CD14-positive monocyte (primary cell): Measurements from ENCODE around the gene ARHGEF40. TPM values are rescaled to one million over a fixed set of nuclear protein-coding genes. Genes with fewer than 3 reads are reported as not detected.
"Not testable (repeated sequence)": the region's sequence is repeated elsewhere in the genome, so short reads cannot be mapped to it uniquely, and the experiment has no call there.

ENCODE experiments used
- DNase-seq, 3 donors: peaks; one replicate each; pipeline ENCODE4 v3.0.0-alpha.2; 2011 to 2022
- H2AFZ ChIP-seq: 2 replicates; pipeline ENCODE4 v1.6.0; 2012; ENCODE audit warnings: mild to moderate bottlenecking, low read depth, low read length, inconsistent platforms; ENCODE audit not compliant: insufficient read depth, poor library complexity, severe bottlenecking
- H3K27ac ChIP-seq, 2 donors: 1 replicate in 1 of 2; 2 replicates in 1 of 2; pipeline ENCODE4 v1.5.1; 2012 to 2013; ENCODE audit warnings: low read length in 2 of 2, control low read depth in 1 of 2, inconsistent platforms in 1 of 2, low read depth in 1 of 2, mild to moderate bottlenecking in 1 of 2
- H3K27me3 ChIP-seq, 2 donors: one replicate each; pipeline versions ENCODE4 v1.6.0 to v1.6.1; 2011 to 2013; ENCODE audit warnings: low read length in 2 of 2; ENCODE audit not compliant: control insufficient read depth in 2 of 2, insufficient read depth in 2 of 2
- H3K36me3 ChIP-seq, 2 donors: replicated peaks in 1 of 2; 1 replicate in 1 of 2; 2 replicates in 1 of 2; pipeline versions ENCODE4 v1.5.1 to v1.6.1; 2012 to 2013; ENCODE audit warnings: low read length in 2 of 2, control low read depth in 1 of 2, inconsistent platforms in 1 of 2, mild to moderate bottlenecking in 1 of 2; ENCODE audit not compliant: insufficient read depth in 2 of 2, control insufficient read depth in 1 of 2
- H3K4me1 ChIP-seq, 2 donors: 1 replicate in 1 of 2; 2 replicates in 1 of 2; pipeline versions ENCODE4 v1.5.1 to v1.6.1; 2012 to 2013; ENCODE audit warnings: low read length in 2 of 2, control low read depth in 1 of 2, inconsistent platforms in 1 of 2, mild to moderate bottlenecking in 1 of 2, moderate library complexity in 1 of 2; ENCODE audit not compliant: insufficient read depth in 2 of 2, control insufficient read depth in 1 of 2
- H3K4me2 ChIP-seq: replicated peaks from 2 replicates; pipeline ENCODE3; 2012; ENCODE audit warnings: low read length, moderate library complexity, mild to moderate bottlenecking; ENCODE audit not compliant: poor library complexity, severe bottlenecking; ENCODE audit errors: extremely low read depth
- H3K4me3 ChIP-seq, 3 experiments: fragments of 200-600 bp in 1 of 3; sonication (generic) in 1 of 3; replicated peaks in 1 of 3; 1 replicate in 2 of 3; 2 replicates in 1 of 3; pipeline ENCODE4 v1.5.1; 2011 to 2013; ENCODE audit warnings: low read length in 3 of 3, mild to moderate bottlenecking in 3 of 3, control low read depth in 2 of 3, low read depth in 2 of 3, inconsistent platforms in 1 of 3, moderate library complexity in 1 of 3
- H3K79me2 ChIP-seq: 2 replicates; pipeline ENCODE4 v1.6.0; 2012; ENCODE audit warnings: mild to moderate bottlenecking, control low read depth, inconsistent platforms, low read length, moderate library complexity; ENCODE audit not compliant: insufficient read depth
- H3K9ac ChIP-seq: 2 replicates; pipeline ENCODE4 v1.6.0; 2017; ENCODE audit warnings: low read length, mild to moderate bottlenecking; ENCODE audit not compliant: insufficient read depth, poor library complexity, severe bottlenecking
- H3K9me3 ChIP-seq, 2 donors: replicated peaks in 1 of 2; 1 replicate in 1 of 2; 2 replicates in 1 of 2; pipeline versions ENCODE4 v1.5.1 to v1.6.1; 2012 to 2013; ENCODE audit warnings: low read length in 2 of 2, control low read depth in 1 of 2; ENCODE audit not compliant: control insufficient read depth in 1 of 2, insufficient read depth in 1 of 2
- H4K20me1 ChIP-seq: 2 replicates; pipeline ENCODE4 v1.6.0; 2012; ENCODE audit warnings: mild to moderate bottlenecking, low read length, control low read depth, moderate library complexity; ENCODE audit not compliant: insufficient read depth
- H3K27ac Mint-ChIP-seq, 7 donors: one replicate each; pipeline ENCODE4 v1.8.0; 2020; ENCODE audit warnings: mild to moderate bottlenecking in 7 of 7, mixed read lengths in 7 of 7, moderate library complexity in 6 of 7, inconsistent platforms in 2 of 7
- H3K27me3 Mint-ChIP-seq, 3 donors: one replicate each; pipeline ENCODE4 v1.8.0; 2021 to 2022; ENCODE audit warnings: low read depth in 3 of 3, mild to moderate bottlenecking in 3 of 3, mixed read lengths in 3 of 3, moderate library complexity in 3 of 3, inconsistent platforms in 1 of 3
- H3K36me3 Mint-ChIP-seq, 2 donors: one replicate each; pipeline ENCODE4 v1.8.0; 2020; ENCODE audit warnings: mixed read lengths in 2 of 2, inconsistent platforms in 1 of 2, mild to moderate bottlenecking in 1 of 2
- H3K4me1 Mint-ChIP-seq: one replicate; pipeline ENCODE4 v1.8.0; 2020; ENCODE audit warnings: mild to moderate bottlenecking, mixed read lengths
- H3K4me3 Mint-ChIP-seq, 2 donors: one replicate each; pipeline ENCODE4 v1.8.0; 2020; ENCODE audit warnings: mild to moderate bottlenecking in 2 of 2, mixed read lengths in 2 of 2, moderate library complexity in 1 of 2
- H3K9me3 Mint-ChIP-seq, 7 donors: one replicate each; pipeline ENCODE4 v1.8.0; 2020 to 2022; ENCODE audit warnings: mixed read lengths in 7 of 7, mild to moderate bottlenecking in 6 of 7, moderate library complexity in 6 of 7, inconsistent platforms in 2 of 7
- CTCF ChIP-seq: fragments of 200-600 bp; IDR thresholded peaks from one replicate; pipeline ENCODE4 v1.8.0; 2022; ENCODE audit warnings: antibody characterized with exemption, mild to moderate bottlenecking
- WGBS: methylation state at CpG from one replicate; pipeline ENCODE4 v1.1.5; 2013; ENCODE audit warnings: missing lambda C conversion rate; ENCODE audit not compliant: insufficient coverage; 5-methylcytosine and 5-hydroxymethylcytosine counted together
- intact Hi-C, 2 donors: fragments of 100-400 bp; cut with micrococcal nuclease; formaldehyde crosslinking; loops; one replicate each; pipeline versions ENCODE4 v1.15.0 to v1.15.1; 2023
- polyA plus RNA-seq, 3 donors: library from polyadenylated mRNA; depleted of rRNA in 1 of 3; unstranded in 2 of 3; stranded (reverse) in 1 of 3; fragments of 300-500 nt in 2 of 3; fragments of >200 nt in 1 of 3; fragmentation: Illumina TruSeq in 2 of 3; gene quantifications; 1 replicate in 2 of 3; 2 replicates in 1 of 3; pipeline ENCODE4 v1.2.3, GENCODE V29; 2012 to 2021

Gene ARHGEF40
- polyA plus RNA-seq, 3 donors, result 12.1 to 114 (median 15.3) TPM

GRCh38 chr14:21040370-21040925, 29.7 kb upstream of the ARHGEF40 start:
- Histone ChIP-seq H3K9me3 (no peaks in the 10 kb centered on the region), H3K27ac (no peak overlapping the region), H3K4me2 (no peak overlapping the region), H3K79me2 (no peaks in the 10 kb centered on the region), H3K4me3 (no peak overlapping the region), H2AFZ (no peak overlapping the region), H4K20me1 (no peaks in the 10 kb centered on the region), H3K27me3 (peaks cover 2 to 28% of the 10 kb centered on the region in 2 donors), H3K9ac (no peak overlapping the region), H3K36me3 (no peaks in the 10 kb centered on the region), H3K4me1 (no peaks in the 10 kb centered on the region)
- no peak overlapping the region for H3K27ac Mint-ChIP-seq
- 71% methylated on average over 3 of the region's 8 CpGs for WGBS
- H3K4me3 Mint-ChIP-seq, result no peak overlapping the region
- TF ChIP-seq CTCF, result no peak
- no peak for DNase-seq
- H3K27me3 Mint-ChIP-seq, result peaks cover 6 to 12% (median 11%) of the 10 kb centered on the region in 3 donors
- H3K36me3 Mint-ChIP-seq, result no peaks in the 10 kb centered on the region
- no peaks in the 10 kb centered on the region for H3K9me3 Mint-ChIP-seq
- H3K4me1 Mint-ChIP-seq, result peaks cover 13% of the 10 kb centered on the region
- intact Hi-C loops, result no loop called here

- H3K9me3 Mint-ChIP-seq, DNase-seq: not testable (repeated sequence)
These were observed 29.2 kb upstream of the ARHGEF40 start for GRCh38 chr14:21040941-21041340.

More at GRCh38 chr14:21040941-21041340, 29.2 kb upstream of the ARHGEF40 start:
- H3K4me1 ChIP-seq, H3K79me2 ChIP-seq, intact Hi-C loops, H4K20me1 ChIP-seq, H3K27ac Mint-ChIP-seq, H3K4me3 Mint-ChIP-seq, H3K4me3 ChIP-seq, H3K36me3 ChIP-seq, H3K36me3 Mint-ChIP-seq, H3K9me3 ChIP-seq, H3K27ac ChIP-seq, H3K9ac ChIP-seq, H2AFZ ChIP-seq, H3K4me2 ChIP-seq: not testable (repeated sequence)
- peaks cover 2 to 31% of the 10 kb centered on the region in 2 donors for H3K27me3 ChIP-seq
- Mint-ChIP-seq H3K27me3 (peaks cover 6 to 12% (median 11%) of the 10 kb centered on the region in 3 donors), H3K4me1 (peaks cover 13% of the 10 kb centered on the region)
- WGBS, result 86% methylated on average over 3 of the region's 3 CpGs
